HG03060 (cell line): ENCODE measurements around the gene PSTPIP1.

Experiments used
- ATAC-seq: cut with Tn5 transposase; IDR thresholded peaks from one replicate; pipeline ENCODE4 v1.9.1; 2021; ENCODE audit warnings: low read depth, moderate number of reproducible peaks; ENCODE audit not compliant: unreplicated experiment

Gene PSTPIP1

GRCh38 chr15:77017091-77017660 lies 22.2 kb downstream of the PSTPIP1 start:
- ATAC-seq: no peak

GRCh38 chr15:77017761-77018720 lies 23.1 kb downstream of the PSTPIP1 start:
- ATAC-seq: no peak

- ATAC-seq: no peak
Observed at GRCh38 chr15:77018796-77019505, 24.0 kb downstream of the PSTPIP1 start.

GRCh38 chr15:77019521-77020331 lies 24.8 kb downstream of the PSTPIP1 start:
- ATAC-seq: no peak

- ATAC-seq: no peak
Observed at GRCh38 chr15:77020348-77021087, 25.6 kb downstream of the PSTPIP1 start.

GRCh38 chr15:77021088-77021481 lies 26.2 kb downstream of the PSTPIP1 start:
- ATAC-seq: no peak

- ATAC-seq: no peak
Observed at GRCh38 chr15:77021803-77022381, 27.0 kb downstream of the PSTPIP1 start.

- ATAC-seq: no peak
Observed at GRCh38 chr15:77022646-77023575, 28.0 kb downstream of the PSTPIP1 start.

- ATAC-seq: no peak
Observed at GRCh38 chr15:77023576-77024272, 28.8 kb downstream of the PSTPIP1 start.

GRCh38 chr15:77024273-77025082 lies 29.6 kb downstream of the PSTPIP1 start:
- no peak for ATAC-seq

- no peak for ATAC-seq
Observed at GRCh38 chr15:77025083-77025901, 30.4 kb downstream of the PSTPIP1 start.

GRCh38 chr15:77025941-77026411 lies 31.1 kb downstream of the PSTPIP1 start:
- no peak for ATAC-seq

- no peak for ATAC-seq
Observed at GRCh38 chr15:77026501-77027110, 31.7 kb downstream of the PSTPIP1 start.

- ATAC-seq: no peak
Observed at GRCh38 chr15:77027111-77027696, 32.3 kb downstream of the PSTPIP1 start.
